Esophagus mucosa (tissue), 1 donor: ENCODE measurements around the gene HOXB7. TPM values are rescaled to one million over a fixed set of nuclear protein-coding genes. Genes with fewer than 3 reads are reported as not detected.

Source experiments
- ATAC-seq: fragments of 200-7000 bp; cut with Tn5 transposase; one replicate; pipeline ENCODE4 v1.9.1; 2020
- total RNA-seq: library from RNA; stranded (reverse); gene quantifications from one replicate; pipeline ENCODE4 v1.2.4, GENCODE V29; 2023
- donor health status: DM: yes; HTN: yes; CAD: no.

The HOXB7 gene
- 2.1 TPM for total RNA-seq

DNA sequence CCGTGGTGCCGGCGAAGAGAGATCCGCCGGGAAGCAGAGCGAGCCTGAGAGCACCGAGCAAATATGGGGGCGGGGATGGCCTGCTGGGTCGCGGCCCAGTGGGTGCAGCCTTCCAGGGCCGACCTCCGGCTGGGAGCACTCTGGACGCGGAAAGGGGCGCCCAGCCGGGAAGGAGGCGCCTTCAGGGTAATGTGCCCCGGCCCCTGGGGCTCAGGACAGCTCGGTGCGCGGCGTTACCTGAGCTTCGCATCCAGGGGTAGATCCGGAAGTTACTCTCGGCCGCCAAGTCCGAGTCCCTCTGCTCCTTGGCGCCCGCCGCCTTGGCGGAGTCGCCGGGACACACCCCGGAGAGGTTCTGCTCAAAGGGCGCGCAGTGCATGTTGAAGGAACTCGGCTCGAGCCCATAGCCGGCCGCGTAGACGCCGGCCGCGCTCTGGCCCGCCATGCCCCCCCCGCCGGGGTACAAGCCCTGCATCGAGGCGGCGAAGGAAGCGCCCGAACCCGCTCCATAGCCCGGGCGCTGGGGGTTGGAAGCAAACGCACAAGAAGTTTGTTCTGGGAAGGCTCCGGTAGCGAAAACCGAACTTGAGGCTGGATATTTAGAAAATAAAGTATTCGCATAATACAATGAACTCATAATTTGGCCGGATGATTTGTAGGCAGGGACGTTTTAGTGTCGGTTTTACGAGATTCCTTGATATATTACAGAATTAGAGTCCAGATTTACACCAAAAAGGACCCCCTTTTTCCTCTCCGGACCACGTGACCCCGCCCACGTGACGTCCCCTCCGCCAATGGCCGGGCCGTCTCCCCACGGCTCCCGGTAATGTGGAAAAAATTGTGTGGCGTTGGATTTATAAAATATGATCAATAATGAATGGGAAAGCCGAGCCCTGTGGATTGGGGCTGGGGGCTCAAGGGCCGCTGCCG lies at the start of gene HOXB7:
HOXB7 (minus strand) TSS at position 736 of the 930 bp plus-strand sequence; CDS start at position 637, 99 bp downstream.
- ATAC-seq, result peak; percentile 28

- ATAC-seq, result no peak
Observed at GRCh38 chr17:48655913-48656312, 45.1 kb upstream of the HOXB7 start.

- no peak for ATAC-seq
Observed at GRCh38 chr17:48649741-48650140, 38.9 kb upstream of the HOXB7 start.

DNA sequence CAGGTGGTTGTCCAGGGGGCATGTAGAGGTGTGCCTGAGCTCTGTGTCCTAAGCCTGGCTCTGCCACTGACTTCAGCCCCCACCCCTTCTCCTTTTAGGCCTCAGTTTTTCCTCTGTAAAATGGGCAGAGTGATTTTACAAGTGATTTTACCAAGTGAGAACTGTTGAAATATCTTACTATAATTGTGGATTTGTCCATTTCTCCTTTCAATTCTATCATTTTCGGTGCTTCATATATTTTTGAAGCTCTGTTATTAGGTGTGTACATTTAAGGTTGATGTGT lies 37.1 kb upstream of the HOXB7 start:
- no peak for ATAC-seq

GRCh38 chr17:48647103-48647962 lies 36.5 kb upstream of the HOXB7 start:
- ATAC-seq, result no peak

GRCh38 chr17:48646183-48647102 lies 35.6 kb upstream of the HOXB7 start:
- peak; percentile 8 for ATAC-seq

DNA sequence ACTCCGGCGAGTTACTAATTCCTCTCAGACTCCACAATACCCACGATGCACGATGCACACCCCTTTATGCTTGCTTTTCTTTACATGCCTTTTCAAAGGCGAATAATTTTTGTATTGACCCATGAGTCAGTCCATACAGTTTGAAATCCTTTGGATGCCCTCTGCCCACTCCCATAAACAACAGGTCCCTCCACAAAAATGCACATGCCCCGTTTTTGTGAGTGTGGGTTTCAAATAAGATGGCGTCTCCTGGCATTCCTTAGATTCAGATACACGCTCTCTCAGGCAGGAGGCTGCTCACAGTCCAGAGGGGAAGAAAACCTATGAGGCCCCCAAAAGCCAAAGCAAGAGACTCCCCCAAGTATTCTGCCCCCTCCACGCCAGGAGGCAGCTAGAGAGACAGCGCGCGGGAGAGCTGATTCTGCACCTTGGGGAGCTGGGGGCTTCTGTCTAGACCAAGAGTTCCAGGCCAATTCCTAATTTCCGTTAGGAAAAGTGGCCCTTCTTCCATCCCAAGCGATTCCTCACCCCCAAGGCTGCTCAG lies 34.9 kb upstream of the HOXB7 start:
- ATAC-seq, result no peak

DNA sequence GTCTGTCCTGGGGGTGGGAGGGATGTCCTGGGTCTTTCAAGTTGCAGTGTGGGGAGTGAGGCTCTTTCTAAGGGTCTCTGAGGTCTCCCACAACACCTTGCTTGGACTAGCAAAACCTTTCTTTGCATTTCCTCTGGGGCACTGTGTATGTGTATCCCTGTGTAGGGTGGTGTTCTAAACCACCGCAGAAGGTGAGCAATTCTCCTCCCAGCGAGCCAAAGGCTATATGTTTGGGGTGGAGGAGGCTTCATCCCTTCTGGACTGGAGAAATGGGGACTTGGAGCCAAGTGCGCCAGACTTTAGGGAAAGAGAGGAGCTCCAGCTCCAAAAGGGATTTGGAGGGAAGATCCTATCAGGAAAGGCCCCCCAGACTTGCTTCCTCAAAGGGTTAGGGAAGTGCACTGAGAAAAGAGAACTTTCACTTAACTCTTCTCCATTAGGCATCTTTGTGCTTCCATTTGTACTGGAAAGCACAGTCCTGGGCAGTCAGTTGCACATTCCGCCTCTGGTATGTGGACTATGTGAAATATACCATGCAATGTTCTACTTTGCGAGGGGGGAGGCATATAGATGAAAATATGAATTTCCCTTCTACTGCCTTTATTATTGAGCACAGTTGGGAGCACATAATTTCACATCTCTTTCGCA lies 34.2 kb upstream of the HOXB7 start:
- ATAC-seq, result no peak

GRCh38 chr17:48644159-48644558 lies 33.3 kb upstream of the HOXB7 start:
- ATAC-seq, result no peak

GRCh38 chr17:48643697-48644012 lies 32.8 kb upstream of the HOXB7 start:
- ATAC-seq, result no peak

GRCh38 chr17:48642843-48643696 lies 32.3 kb upstream of the HOXB7 start:
- ATAC-seq, result no peak

DNA sequence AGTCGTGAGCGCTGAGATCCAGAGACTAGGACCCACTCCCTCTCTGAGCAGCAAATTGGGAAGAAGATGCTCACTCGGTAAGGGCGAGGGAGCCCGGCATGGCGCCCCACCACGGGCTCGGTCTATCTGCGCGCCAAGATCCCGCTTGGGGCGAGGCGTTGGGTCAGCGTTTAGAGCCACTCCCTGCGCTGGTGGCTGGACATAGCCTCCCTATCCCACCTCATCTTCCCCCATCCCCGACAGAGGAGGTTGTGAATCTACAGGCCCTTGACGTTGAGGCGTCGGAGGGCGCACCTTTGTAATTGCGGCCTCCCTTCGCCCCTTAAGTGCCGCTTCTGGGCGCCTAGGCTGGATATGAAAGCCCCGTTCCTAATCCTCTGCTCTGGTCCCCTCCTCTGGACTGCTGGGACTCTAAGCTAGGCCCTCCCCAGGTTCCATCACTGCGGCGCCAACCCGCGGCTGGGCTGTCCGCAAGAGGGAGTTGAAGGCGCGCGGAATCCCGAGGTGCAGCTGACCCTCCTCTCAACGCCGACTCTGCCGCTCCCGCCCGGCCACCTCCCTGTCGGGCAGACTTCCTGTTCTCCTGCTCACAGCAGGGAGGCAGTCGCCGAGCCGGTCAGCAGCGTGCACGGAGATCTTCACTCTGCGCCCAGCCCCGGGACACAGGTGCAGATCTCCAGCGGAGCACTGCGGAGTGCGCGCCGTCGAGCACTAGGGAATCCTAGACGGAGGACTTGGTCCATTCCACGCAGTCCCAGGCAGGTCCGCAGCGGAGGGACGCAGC lies 31.4 kb upstream of the HOXB7 start:
- ATAC-seq, result no peak

DNA sequence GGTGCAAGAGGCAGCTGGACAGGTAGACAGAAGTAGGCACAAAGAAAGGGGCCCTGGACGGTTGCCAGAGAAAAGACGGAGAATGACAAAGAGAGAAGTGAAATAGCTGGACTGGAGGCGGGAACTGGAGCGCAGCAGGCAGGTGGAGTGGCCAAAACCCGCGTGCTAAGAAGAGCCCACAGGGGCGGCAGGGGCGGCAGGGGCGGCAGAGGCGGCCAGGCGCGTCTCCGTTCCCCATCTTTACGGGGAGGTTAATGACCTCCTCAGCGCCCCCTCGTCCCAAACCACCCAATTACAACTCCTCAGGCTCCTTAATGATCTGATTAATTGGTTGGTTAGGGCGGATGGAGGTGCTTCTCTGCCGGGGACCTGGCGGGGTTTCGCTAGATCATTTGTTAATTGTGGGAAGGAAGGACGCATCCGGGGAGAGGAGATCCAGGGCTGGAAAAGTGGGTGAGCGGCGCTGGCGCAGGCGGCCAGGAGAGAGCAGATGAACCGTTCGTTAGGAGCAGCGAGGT lies 30.8 kb upstream of the HOXB7 start:
- ATAC-seq, result no peak

DNA sequence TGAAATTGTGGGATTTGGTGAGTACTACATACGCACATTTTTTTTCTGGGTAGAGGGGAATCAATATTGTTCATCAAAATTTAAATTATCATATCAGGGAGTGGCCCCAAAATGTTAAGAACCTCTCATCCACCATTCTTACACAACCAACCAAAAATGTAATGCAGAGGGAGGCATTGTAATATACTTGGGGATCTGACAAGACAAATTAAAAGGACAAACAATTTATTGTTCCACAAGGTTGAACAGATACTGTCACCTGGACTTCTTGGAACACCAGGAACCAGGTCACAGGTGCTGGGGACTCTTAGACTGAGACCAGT lies 30.0 kb upstream of the HOXB7 start:
- no peak for ATAC-seq

GRCh38 chr17:48639982-48640857 lies 29.4 kb upstream of the HOXB7 start:
- no peak for ATAC-seq

GRCh38 chr17:48639136-48639535 lies 28.3 kb upstream of the HOXB7 start:
- ATAC-seq, result no peak

- ATAC-seq, result peak; percentile 48
Observed at GRCh38 chr17:48637323-48638260, 26.8 kb upstream of the HOXB7 start.
